ENCODE results near the gene RSPO4.

The RSPO4 gene

DNA sequence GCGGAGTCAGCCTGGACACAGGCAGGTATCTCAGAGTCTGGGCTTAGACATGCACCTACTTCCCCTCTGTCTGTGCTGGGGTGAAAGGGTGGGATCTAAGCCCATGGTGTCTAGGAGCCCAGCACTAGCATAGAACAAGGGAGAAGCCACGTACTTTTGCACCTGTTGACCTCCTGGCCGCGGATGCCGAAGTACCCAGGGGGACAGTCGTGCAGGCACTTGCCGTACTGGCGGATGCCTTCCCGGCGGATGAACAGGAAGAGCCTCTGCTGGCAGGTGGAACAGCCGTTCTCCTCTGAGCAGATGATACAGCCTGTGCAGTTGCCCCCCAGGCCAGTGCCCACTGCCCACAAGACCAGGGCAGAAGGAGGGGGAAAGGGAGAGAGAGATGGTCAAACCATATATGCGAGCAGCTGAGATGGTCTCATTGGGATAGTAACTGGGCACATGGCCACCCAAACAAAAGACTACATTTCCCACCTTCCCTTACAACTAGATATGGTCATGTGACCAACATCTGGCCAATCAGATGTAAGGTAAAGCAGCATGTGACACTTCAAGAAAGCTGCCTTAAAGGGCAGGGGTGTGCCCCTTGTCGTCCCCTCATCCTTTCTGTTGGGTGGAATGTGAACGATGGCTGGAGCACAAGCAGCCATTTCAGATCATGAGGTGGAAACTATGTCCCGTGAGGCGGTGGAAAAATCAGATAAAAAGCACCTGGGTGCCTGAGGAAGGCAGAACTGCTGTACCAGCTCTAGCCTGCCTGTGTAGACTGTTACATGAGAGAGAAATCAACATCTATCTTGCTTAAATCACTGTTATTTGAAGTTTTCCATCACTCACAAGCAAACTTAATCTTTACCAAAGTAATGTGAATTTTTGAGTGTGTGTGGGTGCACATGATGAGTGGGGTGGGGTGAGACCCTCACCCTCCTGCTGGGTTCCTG is 34.0 kb downstream of the RSPO4 start:
- DNase-seq, result no peak

DNA sequence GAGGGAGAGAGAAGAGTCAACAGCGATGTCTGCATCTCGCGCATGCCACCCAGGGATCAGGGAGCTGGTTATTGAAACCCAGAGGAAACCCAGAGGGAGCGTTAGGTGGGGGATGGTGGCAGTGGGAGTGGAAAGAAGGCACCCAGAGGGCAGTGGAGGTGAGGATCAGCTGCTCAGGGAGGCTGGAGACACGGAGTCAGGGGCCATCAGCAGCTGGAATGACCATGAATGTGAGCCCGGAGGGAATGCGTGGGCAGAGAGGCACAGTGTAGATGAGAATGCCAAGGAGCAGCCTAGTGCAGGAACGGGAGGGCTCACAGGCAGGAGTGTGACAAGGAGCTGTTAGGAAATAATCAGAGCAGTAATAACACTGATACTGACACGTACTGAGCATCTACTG is 36.2 kb downstream of the RSPO4 start:
- no peak for DNase-seq

DNA sequence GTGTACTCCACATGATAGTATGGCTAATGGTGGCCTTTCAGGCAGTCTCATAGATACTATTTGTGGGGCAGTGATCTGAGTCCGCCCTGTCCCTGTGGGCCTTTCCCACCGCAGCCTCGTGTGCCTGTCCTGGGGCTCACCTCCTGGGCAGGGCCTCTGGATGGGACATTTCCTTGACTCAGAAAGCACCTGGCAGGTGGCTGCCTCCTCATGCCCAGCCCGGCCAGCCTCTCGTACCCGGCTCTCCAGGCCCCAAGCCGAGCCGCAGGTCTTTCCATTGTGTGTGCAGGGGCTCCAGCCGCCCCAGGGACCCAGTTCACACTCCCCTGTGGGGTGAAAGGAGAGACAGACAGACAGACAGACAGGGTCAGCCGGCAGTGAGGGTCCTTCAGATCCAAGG is 38.3 kb downstream of the RSPO4 start:
- no peak for DNase-seq

DNA sequence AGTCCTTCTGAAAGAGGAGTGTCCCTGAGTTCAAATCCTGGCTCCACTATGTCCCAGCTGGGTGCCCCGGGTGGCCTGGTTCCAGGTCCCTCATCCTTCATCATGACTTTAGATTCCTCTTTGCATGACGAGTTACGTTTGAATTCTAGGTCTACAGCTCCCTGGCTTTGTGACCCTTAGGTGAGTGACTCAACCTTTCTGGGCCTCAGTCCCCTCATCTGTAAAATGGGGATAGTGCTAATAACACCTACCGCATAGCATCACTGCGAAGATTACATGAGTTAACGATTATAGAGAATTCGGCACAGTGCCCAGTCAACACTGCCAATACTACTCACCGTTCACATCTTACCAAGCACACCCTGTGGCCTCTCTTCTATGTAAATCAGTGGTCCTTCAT is 39.4 kb downstream of the RSPO4 start:
- no peak for DNase-seq

DNA sequence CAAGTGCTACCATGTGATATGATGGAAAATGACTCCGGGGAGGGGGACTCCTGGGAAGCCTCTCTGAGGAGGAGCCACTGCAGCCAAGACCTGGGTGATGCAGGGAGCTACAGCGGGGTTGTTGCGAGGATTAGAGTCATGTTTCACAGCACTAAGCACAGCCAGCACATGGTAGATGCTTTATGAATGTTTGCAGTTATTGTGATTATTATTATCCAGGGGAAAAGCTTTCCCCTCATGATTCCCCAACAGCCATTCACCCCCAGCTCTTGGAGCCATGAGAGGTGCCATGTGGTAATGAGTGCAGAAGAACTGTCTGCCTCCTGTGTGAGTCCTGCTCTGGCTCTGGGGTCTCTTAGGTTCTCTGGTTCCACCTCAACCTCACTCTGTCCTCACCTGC is 39.9 kb downstream of the RSPO4 start:
- no peak for DNase-seq

DNA sequence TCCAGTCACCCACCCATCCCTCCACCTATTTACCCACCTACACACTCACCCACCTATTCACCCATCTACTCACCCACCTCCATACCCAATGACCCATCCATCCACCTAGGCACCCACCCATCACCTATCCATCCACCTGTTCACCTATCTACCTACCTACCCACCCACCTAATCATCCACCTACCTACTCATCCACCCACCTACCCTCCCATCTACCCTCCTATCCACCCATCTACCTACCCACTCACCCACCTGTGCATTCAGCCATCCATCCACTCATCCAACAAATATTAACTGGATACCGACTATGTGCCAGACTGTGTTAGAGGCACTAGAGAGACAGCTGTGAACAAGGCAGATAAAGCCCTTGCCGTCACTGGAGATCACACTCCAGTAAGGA is 40.3 kb downstream of the RSPO4 start:
- no peak for DNase-seq

DNA sequence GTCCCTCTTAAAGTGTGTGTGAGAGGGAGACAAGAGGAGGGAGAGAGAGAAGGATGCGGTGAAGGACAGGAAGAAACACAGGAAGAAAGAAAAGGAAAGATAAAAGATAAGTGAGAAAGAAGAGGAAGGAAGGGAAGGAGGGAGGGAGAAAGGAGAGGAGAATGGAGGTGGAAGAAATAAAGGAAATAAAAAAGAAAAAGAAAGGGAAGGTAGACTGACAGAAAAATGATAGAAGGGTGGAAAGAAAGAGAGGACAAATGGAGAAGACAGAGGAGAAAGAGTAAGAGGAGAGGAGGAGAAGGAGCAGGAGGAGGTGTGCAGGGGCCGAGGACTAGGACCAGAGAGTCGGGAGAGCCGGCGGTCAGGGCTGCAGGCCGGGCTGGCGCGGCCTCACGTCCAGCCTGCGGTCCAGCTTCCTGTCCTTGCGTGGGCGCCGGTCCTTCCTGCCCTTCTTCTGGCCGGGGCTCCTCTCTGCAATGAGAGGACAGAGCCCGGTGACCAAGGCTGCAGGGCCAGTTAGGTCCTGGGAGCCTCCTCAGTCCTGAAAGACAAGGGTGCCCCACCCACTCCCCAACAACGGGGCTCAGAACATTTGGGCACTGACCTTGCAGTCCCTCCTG is 42.0 kb downstream of the RSPO4 start:
- no peak for DNase-seq

DNA sequence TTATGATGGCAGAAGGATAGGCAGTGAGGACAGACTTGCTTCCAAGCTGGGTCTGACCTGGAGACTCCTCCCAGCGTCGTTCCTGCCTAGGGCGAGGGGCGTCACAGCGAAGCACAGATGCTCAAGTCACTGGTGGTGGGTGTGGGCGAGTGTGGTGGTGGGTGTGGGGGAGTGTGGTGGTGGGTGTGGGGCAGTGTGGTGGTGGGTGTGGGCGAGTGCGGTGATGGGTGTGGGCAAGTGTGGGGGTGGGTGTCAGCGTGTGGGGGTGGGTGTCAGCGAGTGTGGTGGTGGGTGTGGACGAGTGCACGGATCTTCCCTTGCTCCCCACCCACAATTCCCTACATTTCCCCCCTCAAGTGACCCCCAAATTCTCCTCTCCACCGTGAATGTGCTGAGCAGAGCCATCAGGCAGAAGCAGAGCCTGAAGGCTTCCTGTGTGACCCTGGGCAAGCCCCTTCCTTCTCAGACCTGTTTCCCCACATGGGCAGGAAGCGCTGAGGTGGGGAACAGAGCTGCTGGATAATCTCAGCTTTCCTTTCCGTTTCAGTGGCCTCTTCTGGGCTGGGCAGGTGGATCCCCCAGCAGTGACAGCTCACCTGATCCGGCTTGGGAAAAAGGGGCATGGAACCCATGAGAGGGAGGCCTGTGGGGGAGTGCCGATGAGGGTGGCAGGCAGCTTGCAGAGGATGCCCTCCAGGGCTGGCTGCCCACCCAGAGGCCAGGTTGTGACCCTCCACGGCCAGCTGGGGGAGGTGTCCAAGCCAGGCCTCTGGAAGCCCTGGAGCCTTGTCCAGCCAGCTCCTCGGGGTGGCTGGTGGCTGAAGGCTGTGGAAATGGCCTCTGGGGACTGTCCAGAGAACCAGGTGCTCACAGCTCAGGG is 42.9 kb downstream of the RSPO4 start:
- DNase-seq, result no peak

DNA sequence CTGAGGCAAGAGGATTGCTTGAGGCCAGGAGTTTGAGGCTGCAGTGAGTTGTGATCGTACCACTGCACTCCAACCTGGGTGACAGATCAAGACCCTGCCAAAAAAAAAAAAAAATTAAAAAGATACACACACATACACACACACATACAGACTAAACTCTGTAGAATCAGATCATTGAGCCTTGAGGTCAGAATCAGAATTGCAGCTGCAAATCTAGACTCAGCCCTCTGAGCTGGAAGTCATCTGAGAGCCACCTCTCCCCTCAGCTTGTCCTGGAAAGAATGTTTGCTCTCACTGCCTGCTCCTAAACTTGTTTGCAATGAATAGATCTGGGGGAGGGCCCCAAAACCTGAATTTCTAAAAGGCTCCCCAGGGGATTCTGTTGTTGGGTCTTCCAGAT is 44.6 kb downstream of the RSPO4 start:
- no peak for DNase-seq

DNA sequence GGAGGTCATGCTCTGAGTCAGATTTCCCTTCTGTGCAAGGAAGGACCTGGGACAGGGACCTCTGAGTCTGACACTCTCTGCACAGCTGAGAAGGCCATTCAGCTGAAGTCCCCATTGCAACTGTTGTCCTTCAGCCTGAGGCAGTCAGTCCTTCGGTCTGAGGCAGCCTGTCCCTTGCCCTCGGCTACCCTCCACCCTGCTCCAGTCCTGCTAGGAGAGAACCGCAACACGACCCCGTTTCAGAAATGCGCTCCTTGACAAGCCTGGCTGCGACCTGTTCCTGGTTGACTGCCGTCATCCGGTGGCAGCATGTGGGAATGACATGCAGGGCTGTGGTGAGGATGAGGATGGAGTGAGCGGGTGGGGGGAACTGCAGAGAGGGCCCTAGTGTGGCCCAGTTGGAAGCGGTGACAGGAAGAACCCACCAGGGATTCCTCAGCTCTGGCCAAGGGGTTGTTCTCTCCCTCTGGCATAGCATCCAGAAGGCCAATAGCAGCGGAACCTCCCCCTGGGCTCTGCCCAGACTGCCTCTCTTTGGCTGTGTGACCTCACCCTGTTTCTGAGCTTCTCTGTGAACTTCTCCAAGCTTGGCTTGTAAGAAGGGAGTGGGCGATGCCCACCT is 45.7 kb downstream of the RSPO4 start:
- DNase-seq, result peak; percentile 55

DNA sequence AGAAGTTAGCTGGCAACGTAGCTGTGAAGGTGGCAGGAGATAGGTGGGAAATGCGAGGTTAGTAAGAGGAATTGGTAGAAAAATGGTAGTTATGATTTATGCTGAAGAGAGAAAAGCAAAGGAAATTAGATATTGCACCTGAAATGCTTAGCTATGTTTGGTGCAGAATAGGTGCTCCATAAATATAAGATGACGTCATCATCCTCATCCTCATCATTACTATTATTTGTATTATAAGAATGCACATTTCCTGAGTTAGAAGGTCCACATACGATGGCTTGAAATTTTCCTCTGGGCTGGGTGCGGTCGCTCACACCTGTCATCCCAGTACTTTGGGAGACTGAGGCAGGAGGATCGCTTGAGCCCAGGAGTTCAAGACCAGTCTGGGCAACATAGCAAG is 46.5 kb downstream of the RSPO4 start:
- DNase-seq, result no peak

DNA sequence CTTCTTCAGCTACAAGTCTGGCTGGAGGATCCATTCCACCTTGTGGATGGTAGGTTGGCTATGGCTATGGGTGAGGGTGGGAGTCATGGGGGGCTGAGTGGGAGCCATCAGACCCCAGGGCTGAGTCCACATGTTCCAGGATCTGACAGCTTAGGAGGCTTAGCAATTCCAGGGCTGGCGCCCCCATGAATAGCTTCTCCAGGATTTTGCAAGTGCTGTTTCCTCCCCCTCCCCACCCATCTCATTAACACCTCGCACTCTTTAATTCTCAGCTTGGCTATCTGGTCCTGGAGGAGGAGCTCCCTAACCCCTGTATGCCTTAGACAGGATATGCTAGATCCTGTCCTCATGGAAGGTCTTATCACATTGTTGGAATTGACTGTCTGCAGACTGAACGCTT is 47.0 kb downstream of the RSPO4 start:
- DNase-seq, result no peak

DNA sequence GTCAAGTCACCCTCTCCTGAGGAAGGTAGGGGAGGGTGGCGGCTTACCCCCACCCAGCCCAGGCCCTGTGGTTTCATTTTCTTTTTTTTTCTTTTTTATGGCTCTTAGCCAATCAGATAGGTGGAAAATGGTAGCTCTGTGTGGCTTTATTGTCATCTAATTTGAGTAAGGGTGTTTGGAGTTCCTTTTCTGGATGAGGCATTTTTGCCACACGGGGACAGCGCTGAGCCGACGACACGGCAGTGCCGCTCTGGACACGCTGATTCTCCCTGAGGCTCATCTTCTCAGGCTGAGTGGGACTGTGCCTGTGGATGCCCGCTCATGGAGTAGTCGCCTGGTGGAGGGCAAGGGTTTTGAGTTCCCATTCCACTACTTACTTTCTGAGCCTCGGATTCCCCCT is 48.4 kb downstream of the RSPO4 start:
- DNase-seq, result no peak

DNA sequence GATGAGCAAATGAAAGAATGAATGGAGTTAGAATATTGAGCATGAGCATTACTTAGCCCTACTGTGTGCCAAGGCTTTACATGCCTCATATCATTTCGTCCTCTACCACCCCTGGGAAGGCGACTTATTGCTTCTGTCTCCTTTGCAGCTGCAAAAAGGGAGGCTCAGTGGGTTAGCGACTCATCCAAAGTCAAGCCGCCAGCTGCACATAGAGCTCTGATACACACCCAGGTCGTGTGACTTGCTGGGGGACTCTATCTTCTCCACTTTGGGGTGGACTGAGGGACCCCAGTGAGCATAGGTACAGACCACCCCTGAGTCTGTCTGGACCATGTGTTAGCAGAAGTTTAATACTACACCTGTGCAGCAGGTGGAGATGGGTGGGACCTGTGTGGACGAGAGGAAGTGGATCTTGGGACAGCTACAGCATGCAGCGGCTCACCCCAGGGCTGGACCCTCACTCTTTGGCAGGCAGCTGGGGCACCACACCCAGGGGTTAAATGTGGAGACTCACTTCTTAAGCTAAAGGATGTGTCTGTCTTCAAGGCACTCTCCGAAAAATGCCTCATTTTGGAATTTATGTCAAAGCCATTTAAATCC is 49.8 kb downstream of the RSPO4 start:
- no peak for DNase-seq

DNA sequence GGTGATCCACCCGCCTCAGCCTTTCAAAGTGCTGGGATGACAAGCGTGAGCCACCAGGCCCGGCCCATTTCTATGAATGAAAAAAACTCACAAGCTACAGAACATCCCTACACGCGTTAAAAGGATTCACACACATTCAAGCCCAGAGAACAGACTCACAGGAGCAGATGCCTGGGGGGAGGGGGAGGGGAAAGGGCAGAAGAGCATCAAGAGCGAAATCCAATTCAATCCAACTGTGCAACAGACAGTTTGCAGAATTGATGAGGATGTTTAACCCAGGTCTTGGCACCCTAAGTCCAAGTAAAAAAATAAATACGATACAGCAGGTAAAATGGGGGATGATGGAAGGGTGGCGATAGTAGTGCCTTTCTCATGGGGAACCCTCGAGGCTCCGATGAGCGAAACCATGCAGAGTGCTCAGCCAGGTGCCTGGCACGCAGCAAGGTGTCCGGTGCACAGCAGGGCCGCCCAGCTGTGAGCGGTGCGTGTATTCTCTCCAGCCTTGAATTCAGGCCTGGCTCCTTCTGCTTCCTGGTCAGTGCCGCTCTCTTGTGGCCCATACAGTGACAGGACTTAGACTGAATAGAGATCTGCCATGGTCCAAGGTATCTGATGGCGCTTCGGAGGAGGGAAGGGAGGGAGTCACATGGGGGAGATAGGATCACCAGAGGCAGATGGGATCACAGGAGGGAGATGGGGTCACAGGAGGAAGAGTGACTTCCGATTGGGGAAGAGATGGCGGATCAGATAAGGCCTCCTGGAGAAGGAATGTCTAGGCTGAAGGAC is 50.5 kb downstream of the RSPO4 start:
- DNase-seq, result no peak

DNA sequence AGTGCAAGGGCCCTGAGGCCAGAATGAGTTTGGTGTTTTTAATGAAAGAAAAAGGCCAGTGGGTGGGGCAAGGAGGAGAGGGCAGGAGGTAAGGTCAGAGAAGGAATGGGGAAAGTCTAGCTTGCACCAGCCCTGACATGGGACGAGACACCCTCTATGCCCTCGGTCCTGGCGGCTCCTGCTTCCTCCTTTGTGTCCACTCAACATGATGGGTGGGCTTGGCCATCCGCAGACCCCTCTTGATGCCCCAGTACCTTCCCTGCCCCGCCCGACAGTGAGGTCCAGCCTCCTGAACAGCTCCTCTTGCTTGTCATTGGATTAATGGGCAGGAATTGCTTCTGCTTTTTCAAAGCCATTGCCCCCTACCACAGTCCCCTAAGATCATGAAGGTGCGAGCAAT is 52.4 kb downstream of the RSPO4 start:
- no peak for DNase-seq

DNA sequence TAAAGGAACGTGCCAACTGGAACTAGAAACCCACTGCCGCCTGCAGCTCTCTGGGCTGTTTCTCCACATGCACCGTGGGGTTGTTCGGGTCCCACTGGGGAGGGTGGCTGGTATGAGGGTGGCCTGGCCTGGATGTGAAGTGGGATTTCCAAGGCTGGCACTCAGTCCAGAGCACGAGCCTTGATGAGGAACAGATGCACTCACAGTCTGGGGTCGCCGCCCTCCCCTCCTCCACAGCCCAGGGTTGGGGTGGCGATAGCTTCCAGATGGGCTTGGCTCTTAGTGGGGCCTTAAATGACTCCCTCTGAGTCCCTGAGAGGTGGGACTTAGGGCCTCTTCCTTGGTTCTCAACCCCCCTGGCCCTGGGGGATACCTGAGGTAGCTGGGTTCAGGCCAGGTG is 55.3 kb downstream of the RSPO4 start:
- DNase-seq, result no peak

DNA sequence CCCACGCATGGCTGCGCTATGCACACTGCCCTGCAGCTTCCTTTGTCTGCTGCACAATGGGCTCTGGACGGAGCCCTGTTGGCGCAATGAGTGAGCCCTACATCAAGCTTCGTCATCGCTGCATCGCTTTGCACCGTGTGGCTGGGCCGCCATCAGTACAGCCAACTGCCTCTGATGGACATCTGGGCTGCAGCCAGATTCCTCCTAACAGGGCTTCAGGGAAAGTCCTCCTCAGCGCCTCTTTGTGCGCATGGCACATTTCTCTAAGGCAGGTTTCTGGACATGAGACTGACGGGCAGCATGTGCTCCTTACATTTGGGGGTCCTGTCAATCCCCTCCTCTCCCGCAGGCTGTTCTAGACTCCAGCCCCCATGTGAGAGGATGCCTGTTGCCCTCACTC is 56.3 kb downstream of the RSPO4 start:
- DNase-seq, result no peak

DNA sequence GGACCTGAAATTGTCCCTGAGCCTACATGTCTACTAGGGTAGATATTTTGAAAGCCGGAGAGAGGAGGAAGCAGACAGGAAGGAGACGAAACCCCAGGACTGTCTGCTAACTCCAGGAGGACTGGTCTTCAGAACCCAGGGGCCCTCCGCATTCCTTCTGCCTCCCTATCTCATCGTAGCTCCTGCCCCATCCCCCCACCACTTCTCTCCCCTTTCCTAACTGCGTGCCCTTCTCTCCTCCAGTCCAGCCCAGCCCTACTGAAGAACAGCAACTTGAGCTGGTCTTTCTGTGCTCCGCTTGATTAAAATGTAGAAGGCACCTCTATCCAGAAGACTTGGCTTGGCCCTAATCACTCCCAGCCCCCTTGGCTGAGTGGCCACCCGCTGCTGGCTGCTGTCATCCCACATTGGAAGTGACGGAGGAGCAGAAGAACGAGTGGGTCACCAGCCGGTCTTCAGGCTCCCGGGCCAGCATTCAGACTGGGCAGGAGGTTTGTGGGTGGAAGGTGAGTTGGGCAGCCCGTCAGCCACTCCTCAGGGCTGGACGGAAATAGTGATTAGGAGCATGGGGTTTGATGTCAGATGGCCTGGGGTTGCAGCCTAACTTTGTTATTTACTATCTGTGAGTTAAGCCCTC is 57.2 kb downstream of the RSPO4 start:
- DNase-seq, result no peak

DNA sequence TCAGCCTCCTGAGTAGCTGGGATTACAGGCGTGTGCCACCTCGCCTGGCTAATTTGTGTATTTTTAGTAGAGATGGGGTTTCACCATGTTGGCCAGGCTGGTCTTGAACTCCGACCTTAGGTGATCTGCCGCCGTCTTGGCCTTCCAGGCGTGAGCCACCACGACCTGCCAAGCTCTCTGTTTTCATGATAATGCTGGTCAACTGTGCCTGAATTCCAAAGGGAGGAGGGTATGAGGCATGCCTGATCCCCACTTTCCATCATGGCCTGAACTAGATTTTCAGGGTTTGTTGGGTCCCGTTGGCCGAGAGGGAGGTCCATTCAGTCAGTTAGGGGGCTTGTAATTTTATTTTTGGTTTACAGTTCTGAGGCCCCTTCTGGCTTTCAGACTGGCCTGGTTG is 58.0 kb downstream of the RSPO4 start:
- no peak for DNase-seq

DNA sequence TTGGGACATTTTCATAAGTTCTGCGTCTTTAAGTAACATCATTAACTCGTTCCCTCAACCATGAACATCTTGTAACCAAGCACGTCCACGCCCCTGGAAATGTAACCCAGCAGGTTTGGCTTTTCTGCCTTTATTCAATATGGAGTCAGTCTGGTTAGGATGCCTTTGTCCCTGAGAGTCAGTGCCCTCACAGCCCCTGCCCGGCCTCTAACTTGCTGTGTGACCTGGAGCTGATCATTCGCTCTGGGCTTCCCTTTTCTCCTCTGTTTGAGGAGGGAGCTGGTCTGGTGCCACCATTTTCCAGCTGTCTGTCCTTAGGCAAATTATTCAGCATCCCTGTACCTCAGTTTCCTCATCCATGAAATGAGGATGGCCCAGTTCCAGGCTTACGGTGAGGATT is 59.5 kb downstream of the RSPO4 start:
- DNase-seq, result no peak

Data from NCI-H1105 (cell line).